HG03565 (cell line): ENCODE measurements around the gene CLEC4A.
"Not testable (repeated sequence)": the region's sequence is repeated elsewhere in the genome, so short reads cannot be mapped to it uniquely, and the experiment has no call there.

ENCODE experiments used
- ATAC-seq: cut with Tn5 transposase; IDR thresholded peaks from one replicate; pipeline ENCODE4 v1.9.1; 2021; ENCODE audit warnings: mild to moderate bottlenecking, moderate library complexity; ENCODE audit not compliant: unreplicated experiment

CLEC4A gene

DNA sequence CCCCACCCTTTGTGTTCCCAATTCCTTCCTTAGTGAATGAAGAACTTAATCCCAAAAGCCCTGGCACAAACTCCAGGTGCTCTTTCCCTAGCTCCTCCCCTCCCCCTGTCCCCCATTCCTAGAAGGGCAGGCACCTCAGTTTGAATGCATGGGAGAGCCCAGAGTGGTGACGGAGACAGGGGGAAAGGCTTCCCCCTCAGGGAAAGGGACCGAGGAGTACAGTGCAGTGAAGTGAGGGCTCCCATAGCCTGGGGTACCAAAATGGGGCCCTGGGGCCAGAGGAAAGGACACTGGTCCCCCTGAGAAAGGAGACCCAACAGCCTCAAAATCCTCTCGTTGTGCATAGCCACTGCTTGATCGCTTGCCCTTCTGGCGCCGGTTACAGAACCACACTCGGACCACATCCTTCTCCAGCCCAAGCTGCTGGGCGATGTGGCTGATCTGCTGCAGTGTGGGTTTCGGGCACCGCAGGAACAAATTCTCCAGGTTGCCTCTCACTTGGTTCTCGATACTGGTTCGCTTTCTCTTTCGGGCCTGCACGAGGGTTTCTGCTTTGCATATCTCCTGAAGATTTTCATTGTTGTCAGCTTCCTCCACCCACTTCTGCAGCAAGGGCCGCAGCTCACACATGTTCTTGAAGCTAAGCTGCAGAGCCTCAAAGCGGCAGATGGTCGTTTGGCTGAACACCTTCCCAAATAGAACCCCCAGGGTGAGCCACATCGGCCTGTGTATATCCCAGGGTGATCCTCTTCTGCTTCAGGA lies 10.4 kb downstream of the CLEC4A start:
- ATAC-seq = not testable (repeated sequence)

DNA sequence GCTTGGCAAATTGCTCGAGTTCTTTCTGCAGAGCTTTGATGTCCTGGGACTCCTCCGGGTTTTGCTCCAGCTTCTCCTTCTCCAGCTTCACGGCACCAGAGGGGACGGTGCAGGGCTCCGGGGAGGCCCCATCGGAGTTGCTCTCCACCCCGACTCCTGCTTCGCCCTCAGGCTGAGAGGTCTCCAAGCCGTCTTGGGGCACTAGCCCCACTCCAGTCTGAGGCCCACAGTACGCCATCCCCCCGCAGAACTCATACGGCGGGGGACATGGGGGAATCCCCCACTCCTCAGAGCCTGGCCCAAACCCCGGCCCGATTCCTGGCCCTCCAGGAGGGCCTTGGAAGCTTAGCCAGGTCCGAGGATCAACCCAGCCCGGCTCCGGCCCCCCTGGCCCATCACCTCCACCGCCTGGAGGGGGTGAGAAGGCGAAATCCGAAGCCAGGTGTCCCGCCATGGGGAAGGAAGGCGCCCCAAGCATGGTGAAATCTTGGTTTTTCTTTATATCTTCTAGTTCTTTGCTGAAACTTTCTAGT lies 11.0 kb downstream of the CLEC4A start:
- not testable (repeated sequence) for ATAC-seq

DNA sequence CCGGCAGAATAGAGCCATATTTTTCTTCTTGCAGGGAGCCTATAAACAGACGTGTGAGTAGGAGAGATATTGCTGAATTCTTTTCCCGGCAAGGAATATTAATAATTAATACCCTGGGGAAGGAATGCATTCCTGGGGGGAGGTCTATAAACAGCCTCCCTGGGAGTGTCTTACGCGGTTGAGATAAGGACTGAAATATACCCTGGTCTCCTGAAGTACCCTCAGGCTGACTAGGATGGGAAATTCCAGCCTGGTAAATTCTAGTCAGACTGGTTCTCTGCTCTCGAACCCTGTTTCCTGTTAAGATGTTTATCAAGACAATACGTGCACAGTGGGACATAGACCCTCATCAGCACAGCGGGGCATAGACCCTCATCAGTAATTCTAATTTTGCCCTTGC lies 18.2 kb downstream of the CLEC4A start:
- not testable (repeated sequence) for ATAC-seq

DNA sequence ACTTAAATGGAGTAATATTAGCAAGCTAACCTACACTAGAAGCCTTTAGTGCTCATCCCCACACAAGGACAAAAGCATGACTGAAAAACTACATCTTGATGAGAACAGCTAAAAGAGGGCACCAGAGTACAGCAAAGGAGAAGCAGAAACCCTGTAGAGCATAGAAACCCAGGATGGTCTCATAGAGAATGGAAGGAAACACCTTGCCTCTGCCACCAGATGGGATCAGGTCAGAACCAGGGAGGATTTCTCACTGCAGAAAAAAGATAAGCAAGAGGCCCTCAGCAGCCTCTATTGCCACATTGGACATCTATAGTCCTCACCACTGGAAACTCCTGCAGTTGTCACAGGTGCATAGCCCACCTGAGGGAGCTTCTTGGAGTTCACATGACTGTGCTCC lies 19.8 kb downstream of the CLEC4A start:
- no peak for ATAC-seq

DNA sequence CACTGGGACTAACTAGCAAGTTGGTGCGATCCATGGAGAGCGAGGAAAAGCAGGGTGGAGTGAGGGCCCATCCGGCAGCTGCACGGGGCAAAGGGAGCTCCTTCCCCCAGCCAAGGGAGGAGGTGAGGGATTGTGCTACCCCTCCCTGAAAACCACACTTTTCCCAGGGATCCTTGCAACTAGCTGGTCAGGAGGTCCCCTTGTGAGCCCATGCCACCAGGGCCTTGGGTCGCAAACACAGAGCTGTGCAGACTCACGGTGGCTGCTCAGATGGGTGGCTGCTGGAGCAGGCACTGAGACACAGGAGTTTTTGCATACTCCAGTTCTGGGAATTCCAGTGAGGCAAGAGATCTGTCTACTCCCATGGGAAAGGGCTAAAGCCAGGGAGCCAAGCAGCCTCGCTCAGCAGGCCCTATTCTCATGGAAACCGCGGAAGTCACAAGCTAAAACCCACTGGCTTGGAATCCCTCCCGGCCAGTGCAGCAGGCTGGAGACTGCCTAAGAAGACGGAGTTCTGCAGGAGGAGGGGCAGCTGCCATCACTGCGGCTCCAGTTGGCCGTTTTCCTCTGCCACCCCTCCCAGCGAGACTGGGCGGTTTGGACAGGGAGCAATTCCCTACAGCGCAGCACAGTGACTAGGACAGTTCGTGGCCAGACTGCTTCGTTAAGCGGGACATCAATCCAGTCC lies 22.5 kb downstream of the CLEC4A start:
- ATAC-seq = no peak

DNA sequence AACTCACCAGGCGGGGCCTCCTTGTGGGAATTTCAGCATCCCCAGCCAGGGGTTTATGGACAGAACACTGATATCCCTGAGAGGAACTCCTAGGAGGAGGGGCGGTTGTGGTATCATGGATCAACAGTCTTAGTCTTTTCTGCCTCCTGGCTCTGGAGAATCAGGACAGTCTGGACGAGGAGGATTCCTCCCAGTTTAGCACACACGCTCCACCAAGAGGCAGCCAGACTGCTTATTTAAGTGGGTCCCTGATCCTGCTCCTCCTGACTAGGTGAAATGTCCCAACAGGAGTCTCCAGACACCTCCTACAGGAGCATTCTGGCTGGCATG lies 23.0 kb downstream of the CLEC4A start:
- no peak for ATAC-seq

DNA sequence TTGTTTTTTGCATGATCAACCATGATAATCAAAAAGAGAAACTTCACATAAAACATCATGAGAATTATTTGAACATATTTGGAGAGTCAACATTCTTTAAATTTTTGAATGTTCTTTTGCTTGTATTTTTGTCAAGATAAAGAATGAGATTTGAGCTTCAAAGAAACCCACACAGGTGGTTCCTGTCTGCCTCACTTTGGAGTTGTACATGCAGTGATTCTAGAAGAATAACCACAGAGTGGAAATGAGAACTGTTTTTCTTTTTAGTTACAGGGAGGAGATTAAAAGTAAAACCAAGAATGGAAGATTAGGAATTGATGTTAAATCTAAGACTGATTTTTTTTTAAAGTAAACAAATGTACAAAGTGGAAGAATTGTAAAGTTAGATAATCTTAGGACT lies 31.1 kb downstream of the CLEC4A start:
- no peak for ATAC-seq

DNA sequence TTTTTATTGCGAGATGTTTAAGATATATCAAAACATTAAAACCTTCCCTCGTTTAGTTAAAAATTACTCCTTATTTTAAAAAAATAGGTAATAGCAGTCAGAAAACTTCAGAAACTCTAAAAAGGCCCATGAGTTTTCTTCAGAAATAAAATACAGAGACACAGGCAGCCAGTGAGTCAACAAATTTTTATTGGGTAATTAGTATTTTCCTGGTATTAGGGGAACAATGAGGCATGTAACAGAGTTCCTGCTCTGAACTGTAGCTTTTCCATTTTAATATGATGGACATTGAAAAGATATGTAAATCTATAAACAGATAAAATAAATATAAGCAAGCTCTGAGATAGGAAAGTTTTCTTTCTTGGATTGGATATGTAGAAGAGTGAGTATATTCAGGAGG lies 33.0 kb downstream of the CLEC4A start:
- ATAC-seq = no peak

DNA sequence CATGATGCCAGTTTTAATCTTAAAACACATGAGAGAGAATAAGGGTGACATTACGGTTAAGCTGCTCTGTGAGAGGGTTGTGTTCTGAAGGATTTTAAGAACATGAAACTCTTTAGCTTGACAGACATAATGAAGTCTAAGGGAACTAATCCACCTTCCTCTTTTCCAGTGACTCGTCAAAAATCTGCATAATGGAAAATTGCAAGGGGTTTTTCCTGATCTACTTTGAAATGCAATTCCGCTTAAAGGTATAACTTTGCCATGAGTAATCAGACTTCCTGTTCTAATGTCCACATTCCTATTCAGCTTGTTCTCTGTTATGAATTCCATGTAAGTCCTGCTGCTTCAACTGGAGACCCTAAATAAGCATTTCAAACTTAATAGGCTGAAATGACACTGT lies 33.4 kb downstream of the CLEC4A start, which contains the start of gene ZNF705A:
ZNF705A (plus strand) TSS at position 171 of the 400 bp plus-strand sequence. CDS start 15,611 bp downstream, outside the sequence.
- no peak for ATAC-seq

DNA sequence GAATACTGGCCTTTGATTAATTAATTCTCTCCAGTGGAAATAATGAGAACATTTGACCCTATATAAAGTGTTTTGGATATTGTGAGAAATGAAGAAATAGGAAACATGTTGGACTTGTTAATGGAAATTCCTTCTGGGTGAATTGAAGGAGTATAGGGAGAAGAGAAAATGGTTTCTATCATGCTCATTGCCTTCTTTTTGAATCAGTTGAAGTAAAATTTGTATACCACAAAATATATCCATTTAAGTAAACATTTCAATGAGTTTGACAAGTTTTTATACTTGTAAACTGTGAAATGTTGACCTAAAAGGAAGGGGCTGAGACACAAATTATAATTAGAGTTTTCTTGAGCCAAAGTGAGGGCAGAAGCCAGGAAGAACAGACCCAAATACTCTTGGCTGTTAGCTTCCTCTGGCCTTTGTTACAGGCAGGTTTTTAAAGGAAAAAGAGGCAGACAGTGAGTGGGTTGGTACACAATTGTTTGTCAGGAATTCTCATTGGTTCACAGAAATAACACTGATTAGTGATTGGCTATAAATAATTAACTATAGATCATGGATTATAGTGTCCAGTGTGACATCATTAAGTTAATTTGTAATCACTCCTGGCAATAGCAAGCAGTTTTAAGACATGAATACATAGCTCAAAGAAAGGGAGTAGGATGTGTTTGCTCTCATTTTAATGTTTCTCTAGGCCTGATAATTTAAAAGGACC lies 34.2 kb downstream of the CLEC4A start:
- ATAC-seq = no peak

DNA sequence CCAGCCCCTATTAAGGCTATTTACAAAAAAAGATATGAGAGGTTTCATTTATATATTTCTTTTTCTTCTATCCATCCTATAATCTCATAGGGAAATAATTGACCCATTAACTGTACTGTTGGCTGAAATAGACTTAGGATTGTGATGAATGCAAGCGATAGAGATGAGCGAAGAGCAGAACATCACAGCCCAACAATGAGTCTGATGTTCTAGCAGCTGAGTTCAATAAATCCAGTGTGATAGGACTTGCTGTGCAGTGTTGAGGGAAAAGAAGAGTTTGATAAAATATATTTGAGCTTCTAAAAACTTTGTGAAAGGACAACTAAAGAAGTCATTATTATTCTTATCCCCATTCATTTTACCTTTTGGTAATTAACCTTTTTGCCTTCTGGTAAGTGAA lies 49.5 kb downstream of the CLEC4A start:
- not testable (repeated sequence) for ATAC-seq

DNA sequence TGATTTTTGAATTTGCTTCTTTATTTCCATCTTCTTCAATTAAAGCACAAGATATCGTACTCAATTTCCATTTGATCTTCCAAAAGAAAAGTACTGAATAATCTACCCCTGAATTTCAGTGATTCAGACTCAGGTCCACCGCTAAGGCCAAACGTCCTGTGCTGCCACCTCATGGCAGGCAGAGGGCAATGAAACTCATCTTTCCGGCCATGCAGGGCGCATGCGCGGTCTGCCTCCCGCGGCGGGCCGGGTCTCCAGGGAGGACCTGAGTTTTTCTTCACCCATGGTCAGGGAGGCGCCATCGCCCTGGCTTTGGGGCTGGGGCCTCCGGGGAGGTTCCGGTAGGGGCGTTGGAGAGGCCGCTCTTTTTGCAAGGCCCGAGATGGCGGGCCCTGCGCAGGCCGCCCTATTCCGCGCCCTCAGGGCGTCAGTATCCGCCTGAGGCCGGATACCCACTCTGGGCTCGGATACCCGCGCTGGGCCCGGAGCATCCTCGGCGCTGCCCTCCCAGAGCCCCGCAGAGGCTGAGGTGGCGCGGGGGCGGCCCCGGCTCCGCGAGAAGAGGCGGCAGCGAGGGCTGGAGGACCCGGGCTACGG lies 56.7 kb downstream of the CLEC4A start:
- not testable (repeated sequence) for ATAC-seq

DNA sequence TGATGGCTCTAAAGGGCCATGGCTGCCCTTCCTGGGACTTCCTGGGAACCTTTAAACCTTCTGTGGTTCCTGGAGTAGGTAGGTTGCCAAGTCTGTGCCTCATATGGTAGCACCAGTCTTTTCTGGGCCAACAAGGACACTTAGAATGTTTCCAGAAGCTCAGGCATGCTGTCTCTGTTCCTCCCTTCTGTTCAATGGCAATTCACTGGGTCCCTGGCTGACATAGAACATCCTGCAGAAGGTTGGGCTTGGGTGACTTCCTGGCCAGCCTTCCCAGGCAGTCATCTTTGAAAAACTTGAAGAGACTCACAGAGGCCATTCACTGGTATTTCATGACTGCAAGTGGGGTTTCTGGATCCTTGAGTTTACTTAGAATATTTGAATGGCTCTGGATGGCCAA lies 57.9 kb downstream of the CLEC4A start:
- ATAC-seq = not testable (repeated sequence)

DNA sequence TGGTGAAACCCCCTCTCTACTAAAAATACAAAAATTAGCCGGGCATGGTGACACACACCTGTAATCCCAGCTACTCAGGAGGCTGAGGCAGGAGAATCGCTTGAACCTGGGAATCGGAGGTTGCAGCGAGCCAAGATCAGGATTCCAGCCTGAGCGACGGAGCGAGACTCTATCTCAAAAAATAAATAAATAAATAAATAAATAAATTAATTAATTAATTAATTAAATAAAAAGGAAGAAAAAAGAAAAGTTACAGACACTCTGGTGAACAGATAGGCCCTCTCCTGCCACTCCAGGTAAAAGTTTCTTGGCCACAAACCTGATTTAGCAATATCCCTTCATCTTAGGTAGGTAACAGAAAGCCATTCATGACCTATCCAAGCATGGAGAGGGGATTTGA lies 59.5 kb downstream of the CLEC4A start:
- not testable (repeated sequence) for ATAC-seq

DNA sequence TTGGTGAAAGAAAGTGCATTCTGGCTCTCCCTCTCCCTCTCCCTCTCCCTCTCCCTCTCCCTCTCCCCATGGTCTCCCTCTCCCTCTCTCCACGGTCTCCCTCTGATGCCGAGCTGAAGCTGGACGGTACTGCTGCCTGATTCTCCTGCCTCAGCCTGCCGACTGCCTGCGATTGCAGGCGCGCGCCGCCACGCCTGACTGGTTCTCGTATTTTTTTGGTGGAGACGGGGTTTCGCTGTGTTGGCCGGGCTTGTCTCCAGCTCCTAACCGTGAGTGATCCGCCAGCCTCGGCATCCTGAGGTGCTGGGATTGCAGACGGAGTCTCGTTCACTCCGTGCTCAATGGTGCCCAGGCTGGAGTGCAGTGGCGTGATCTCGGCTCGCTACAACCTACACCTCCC lies 59.9 kb downstream of the CLEC4A start:
- ATAC-seq = not testable (repeated sequence)

DNA sequence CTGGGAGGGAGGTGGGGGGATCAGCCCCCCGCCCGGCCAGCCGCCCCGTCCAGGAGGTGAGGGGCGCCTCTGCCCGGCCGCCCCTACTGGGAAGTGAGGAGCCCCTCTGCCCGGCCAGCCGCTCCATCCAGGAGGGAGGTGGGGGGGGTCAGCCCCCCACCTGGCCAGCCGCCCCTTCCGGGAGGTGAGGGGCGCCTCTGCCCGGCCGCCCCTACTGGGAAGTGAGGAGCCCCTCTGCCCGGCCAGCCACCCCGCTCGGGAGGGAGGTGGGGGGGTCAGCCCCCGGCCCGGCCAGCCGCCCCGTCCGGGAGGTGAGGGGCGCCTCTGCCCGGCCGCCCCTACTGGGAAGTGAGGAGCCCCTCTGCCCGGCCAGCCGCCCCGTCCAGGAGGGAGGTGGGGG lies 60.8 kb downstream of the CLEC4A start:
- not testable (repeated sequence) for ATAC-seq

DNA sequence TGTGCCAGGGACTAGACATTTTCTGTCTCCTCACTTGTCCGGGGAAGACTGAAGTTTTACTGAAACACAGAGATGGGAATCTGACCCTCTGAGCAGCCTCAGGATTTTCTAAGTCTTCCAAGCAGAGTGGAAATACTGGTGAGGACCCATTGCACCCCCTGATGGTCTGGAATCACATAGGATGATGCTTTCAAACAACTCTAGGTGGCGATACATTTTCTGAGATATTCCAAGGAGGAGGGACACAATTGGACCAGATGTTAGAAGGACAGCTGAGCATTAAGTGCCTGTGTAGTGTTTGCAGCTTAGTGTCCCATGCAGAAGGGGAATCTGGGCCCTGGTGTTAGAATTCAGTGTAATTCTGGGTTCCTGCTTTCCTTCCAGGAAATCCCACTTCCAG lies 64.7 kb downstream of the CLEC4A start:
- ATAC-seq = not testable (repeated sequence)
